ES-I3 (cell line): ENCODE measurements around the gene CACNA1B.

Source experiments
- H3K36me3 ChIP-seq: 2 replicates; pipeline ENCODE4 v1.6.1; 2013; ENCODE audit warnings: mild to moderate bottlenecking, low read length, control low read depth, moderate library complexity; ENCODE audit not compliant: insufficient read depth
- H3K4me1 ChIP-seq: 2 replicates; pipeline ENCODE4 v1.6.1; 2013; ENCODE audit warnings: mild to moderate bottlenecking, control low read depth, low read length; ENCODE audit not compliant: insufficient read depth
- H3K9ac ChIP-seq: 2 replicates; pipeline ENCODE4 v1.6.1; 2013; ENCODE audit warnings: low read depth, mild to moderate bottlenecking, low read length, moderate library complexity
- H3K9me3 ChIP-seq: 2 replicates; pipeline ENCODE4 v1.6.1; 2013; ENCODE audit warnings: mild to moderate bottlenecking, low read length, moderate library complexity; ENCODE audit not compliant: control insufficient read depth, insufficient read depth

Gene CACNA1B

GRCh38 chr9:137916540-137916939 is 39.0 kb downstream of the CACNA1B start:
- Histone ChIP-seq H3K4me1 (no peaks in the 10 kb centered on the region), H3K9ac (no peak overlapping the region), H3K36me3 (no peaks in the 10 kb centered on the region), H3K9me3 (no peaks in the 10 kb centered on the region)

- no peak overlapping the region for H3K9ac ChIP-seq
- H3K36me3 ChIP-seq: no peaks in the 10 kb centered on the region
- no peaks in the 10 kb centered on the region for H3K9me3 ChIP-seq
- no peaks in the 10 kb centered on the region for H3K4me1 ChIP-seq
These were observed 39.5 kb downstream of the CACNA1B start for GRCh38 chr9:137917116-137917515.

GRCh38 chr9:137917795-137918194 is 40.2 kb downstream of the CACNA1B start:
- Histone ChIP-seq H3K4me1 (no peaks in the 10 kb centered on the region), H3K9me3 (no peaks in the 10 kb centered on the region), H3K36me3 (no peaks in the 10 kb centered on the region)

GRCh38 chr9:137918331-137919094 is 40.9 kb downstream of the CACNA1B start:
- H3K9me3 ChIP-seq: no peaks in the 10 kb centered on the region
- H3K36me3 ChIP-seq: no peaks in the 10 kb centered on the region
- H3K4me1 ChIP-seq: no peaks in the 10 kb centered on the region
- H3K9ac ChIP-seq: no peak overlapping the region

More at GRCh38 chr9:137917795-137918194, 40.2 kb downstream of the CACNA1B start:
- no peak overlapping the region for H3K9ac ChIP-seq

GRCh38 chr9:137919095-137919465 is 41.5 kb downstream of the CACNA1B start:
- Histone ChIP-seq H3K4me1 (no peaks in the 10 kb centered on the region), H3K36me3 (no peaks in the 10 kb centered on the region), H3K9ac (no peak overlapping the region), H3K9me3 (no peaks in the 10 kb centered on the region)

GRCh38 chr9:137919649-137920141 is 42.1 kb downstream of the CACNA1B start:
- Histone ChIP-seq H3K9ac (no peak overlapping the region), H3K36me3 (no peaks in the 10 kb centered on the region), H3K4me1 (no peaks in the 10 kb centered on the region), H3K9me3 (no peaks in the 10 kb centered on the region)

- H3K9me3 ChIP-seq: no peaks in the 10 kb centered on the region
- no peaks in the 10 kb centered on the region for H3K36me3 ChIP-seq
- no peaks in the 10 kb centered on the region for H3K4me1 ChIP-seq
- no peak overlapping the region for H3K9ac ChIP-seq
These were observed 43.2 kb downstream of the CACNA1B start for GRCh38 chr9:137920753-137921152.

- H3K4me1 ChIP-seq: no peaks in the 10 kb centered on the region
These were observed 46.6 kb downstream of the CACNA1B start for GRCh38 chr9:137924169-137924568.

GRCh38 chr9:137924761-137925369 is 47.3 kb downstream of the CACNA1B start:
- Histone ChIP-seq H3K9ac (no peak overlapping the region), H3K4me1 (no peaks in the 10 kb centered on the region), H3K9me3 (0 out of 2 replicates have a peak, but pooled peaks cover 3% of the 10 kb centered on the region), H3K36me3 (no peaks in the 10 kb centered on the region)

More at GRCh38 chr9:137924169-137924568, 46.6 kb downstream of the CACNA1B start:
- Histone ChIP-seq H3K36me3 (no peaks in the 10 kb centered on the region), H3K9ac (no peak overlapping the region), H3K9me3 (0 out of 2 replicates have a peak, but pooled peaks cover 3% of the 10 kb centered on the region)

GRCh38 chr9:137943655-137944054 is 66.1 kb downstream of the CACNA1B start:
- no peaks in the 10 kb centered on the region for H3K4me1 ChIP-seq
- no peaks in the 10 kb centered on the region for H3K36me3 ChIP-seq
- no peak overlapping the region for H3K9ac ChIP-seq
- H3K9me3 ChIP-seq: peaks cover 27% of the 10 kb centered on the region

GRCh38 chr9:137945581-137945980 is 68.0 kb downstream of the CACNA1B start:
- Histone ChIP-seq H3K36me3 (no peaks in the 10 kb centered on the region), H3K9me3 (peaks cover 27% of the 10 kb centered on the region), H3K9ac (no peak overlapping the region), H3K4me1 (no peaks in the 10 kb centered on the region)

GRCh38 chr9:137946993-137947392 is 69.4 kb downstream of the CACNA1B start:
- Histone ChIP-seq H3K4me1 (no peaks in the 10 kb centered on the region), H3K9me3 (peaks cover 27% of the 10 kb centered on the region), H3K9ac (no peak overlapping the region), H3K36me3 (no peaks in the 10 kb centered on the region)

GRCh38 chr9:137948642-137949041 is 71.1 kb downstream of the CACNA1B start:
- no peaks in the 10 kb centered on the region for H3K4me1 ChIP-seq
- H3K9ac ChIP-seq: no peak overlapping the region
- H3K9me3 ChIP-seq: peaks cover 24% of the 10 kb centered on the region
- H3K36me3 ChIP-seq: no peaks in the 10 kb centered on the region

- Histone ChIP-seq H3K9me3 (peaks cover 24% of the 10 kb centered on the region), H3K36me3 (no peaks in the 10 kb centered on the region), H3K9ac (no peak overlapping the region), H3K4me1 (no peaks in the 10 kb centered on the region)
These were observed 71.7 kb downstream of the CACNA1B start for GRCh38 chr9:137949260-137949659.

GRCh38 chr9:137951107-137951506 is 73.5 kb downstream of the CACNA1B start:
- no peaks in the 10 kb centered on the region for H3K4me1 ChIP-seq
- H3K36me3 ChIP-seq: no peaks in the 10 kb centered on the region
- H3K9ac ChIP-seq: no peak overlapping the region
- H3K9me3 ChIP-seq: peaks cover 16% of the 10 kb centered on the region
